DND-41 (cell line): ENCODE measurements around the gene PIP4K2A.
"Not testable (repeated sequence)": the region's sequence is repeated elsewhere in the genome, so short reads cannot be mapped to it uniquely, and the experiment has no call there.

Source experiments
- CTCF ChIP-seq: IDR thresholded peaks from 2 replicates; pipeline ENCODE4 v1.5.1; 2012; ENCODE audit warnings: borderline replicate concordance, low read length, moderate library complexity, mild to moderate bottlenecking; ENCODE audit not compliant: poor library complexity, severe bottlenecking; ENCODE audit errors: extremely low read depth
- EZH2 ChIP-seq: IDR thresholded peaks from 3 replicates; pipeline ENCODE4 v1.6.1; 2012; ENCODE audit warnings: borderline replicate concordance, low read depth, mild to moderate bottlenecking, moderate library complexity, low read length, inconsistent platforms; ENCODE audit not compliant: severe bottlenecking

- not testable (repeated sequence) for TF ChIP-seq CTCF, EZH2
These were observed 206.2 kb downstream of the PIP4K2A start for GRCh38 chr10:22508214-22508613.
